Fibroblast of lung (primary cell): ENCODE results near the gene COBL. TPM values are rescaled to one million over a fixed set of nuclear protein-coding genes. Genes with fewer than 3 reads are reported as not detected.

Experiments used
- DNase-seq, 2 donors: peaks; one replicate each; pipeline versions ENCODE4 v3.0.0 to v3.0.0-alpha.2; 2010; ENCODE audit warnings: low read depth in 2 of 2
- H2AFZ ChIP-seq: 2 replicates; pipeline ENCODE4 v1.5.1; 2012; ENCODE audit warnings: low read length, control low read depth, inconsistent platforms
- H3K27ac ChIP-seq: 2 replicates; pipeline ENCODE4 v1.5.1; 2011; ENCODE audit warnings: low read length, control low read depth; ENCODE audit not compliant: insufficient read depth
- H3K27me3 ChIP-seq: 2 replicates; pipeline ENCODE4 v1.5.1; 2011; ENCODE audit warnings: mild to moderate bottlenecking, low read length; ENCODE audit not compliant: control insufficient read depth, insufficient read depth
- H3K36me3 ChIP-seq: 2 replicates; pipeline ENCODE4 v1.5.1; 2011; ENCODE audit warnings: low read length; ENCODE audit not compliant: control insufficient read depth, insufficient read depth
- H3K4me1 ChIP-seq: 2 replicates; pipeline ENCODE4 v1.5.1; 2011; ENCODE audit warnings: low read length; ENCODE audit not compliant: control insufficient read depth, insufficient read depth; ENCODE audit errors: extremely low read depth
- H3K4me2 ChIP-seq: 2 replicates; pipeline ENCODE4 v1.5.1; 2011; ENCODE audit warnings: low read length, control low read depth; ENCODE audit not compliant: insufficient read depth; ENCODE audit errors: extremely low read depth
- H3K4me3 ChIP-seq, 4 experiments: fragments of 200-600 bp in 1 of 4; sonication (generic) in 1 of 4; replicated peaks in 1 of 4; 2 replicates each; pipeline ENCODE4 v1.5.1; 2011 to 2016; ENCODE audit warnings: low read length in 4 of 4, low read depth in 3 of 4, mild to moderate bottlenecking in 3 of 4, control low read depth in 2 of 4, inconsistent platforms in 1 of 4, mixed read lengths in 1 of 4; ENCODE audit not compliant: insufficient read depth in 1 of 4; ENCODE audit errors: control extremely low read depth in 1 of 4
- H3K79me2 ChIP-seq: 2 replicates; pipeline ENCODE4 v1.5.1; 2012; ENCODE audit warnings: mild to moderate bottlenecking, low read length, inconsistent platforms; ENCODE audit not compliant: control insufficient read depth, insufficient read depth
- H3K9ac ChIP-seq: 2 replicates; pipeline ENCODE4 v1.5.1; 2011; ENCODE audit warnings: mild to moderate bottlenecking, low read length, control low read depth; ENCODE audit not compliant: insufficient read depth
- H3K9me3 ChIP-seq: 2 replicates; pipeline ENCODE4 v1.5.1; 2012; ENCODE audit warnings: low read depth, low read length; ENCODE audit not compliant: control insufficient read depth, insufficient read depth
- H4K20me1 ChIP-seq: 2 replicates; pipeline ENCODE4 v1.5.1; 2011; ENCODE audit warnings: low read length; ENCODE audit not compliant: control insufficient read depth, insufficient read depth; ENCODE audit errors: extremely low read depth
- CTCF ChIP-seq, 2 donors: IDR thresholded peaks in 1 of 2; conservative IDR thresholded peaks in 1 of 2; 1 replicate in 1 of 2; 2 replicates in 1 of 2; pipeline ENCODE4 v1.5.1; 2011 to 2012; ENCODE audit warnings: low read length in 2 of 2, control low read depth in 1 of 2, inconsistent platforms in 1 of 2, low read depth in 1 of 2, mild to moderate bottlenecking in 1 of 2
- EZH2 ChIP-seq: IDR thresholded peaks from 2 replicates; pipeline ENCODE4 v1.5.1; 2012; ENCODE audit warnings: low read length, control low read depth, mild to moderate bottlenecking; ENCODE audit errors: missing control alignments
- polyA plus RNA-seq, 2 donors: library from polyadenylated mRNA; depleted of rRNA in 1 of 2; stranded (reverse) in 1 of 2; unstranded in 1 of 2; fragments of >200 nt; gene quantifications; 2 replicates each; pipeline ENCODE4 v1.2.1, GENCODE V29; 2011 to 2012; ENCODE audit warnings: missing spikeins in 1 of 2
- total RNA-seq: library from RNA; depleted of rRNA; stranded (reverse); fragments of >200 nt; gene quantifications from 2 replicates; pipeline ENCODE4 v1.2.1, GENCODE V29; 2014

The COBL gene
- total and polyA plus RNA-seq, 2 donors (not counting 1 experiment from before 2014, with no cell fraction given): 0.10 to 0.33 TPM

- H3K36me3 ChIP-seq: no peaks in the 10 kb centered on the region
- no peaks in the 10 kb centered on the region for H3K79me2 ChIP-seq
- no peaks in the 10 kb centered on the region for H3K27me3 ChIP-seq
- H3K4me3 ChIP-seq: no peak overlapping the region
- H3K4me2 ChIP-seq: no peak overlapping the region
- no peak overlapping the region for H2AFZ ChIP-seq
- H3K4me1 ChIP-seq: no peaks in the 10 kb centered on the region
- no peak overlapping the region for H3K9ac ChIP-seq
- no peaks in the 10 kb centered on the region for H4K20me1 ChIP-seq
- H3K9me3 ChIP-seq: no peaks in the 10 kb centered on the region
- DNase-seq: no peak
- no peak for TF ChIP-seq EZH2
- TF ChIP-seq CTCF (conservative IDR thresholded peaks at IDR 0.05 in 1 of 2, IDR thresholded peaks at IDR 0.05 in 1 of 2; ENCODE audit: low read depth in 1 of 2, low read length in 2 of 2): no peak
- no peak overlapping the region for H3K27ac ChIP-seq
Measured at GRCh38 chr7:51303142-51303525, 13.5 kb downstream of the COBL start.

GRCh38 chr7:51301806-51302205, 14.8 kb downstream of the COBL start:
- no peaks in the 10 kb centered on the region for H3K9me3 ChIP-seq
- H3K36me3 ChIP-seq: no peaks in the 10 kb centered on the region
- no peaks in the 10 kb centered on the region for H3K27me3 ChIP-seq
- no peaks in the 10 kb centered on the region for H4K20me1 ChIP-seq
- H3K4me2 ChIP-seq: no peak overlapping the region
- no peak overlapping the region for H3K27ac ChIP-seq
- DNase-seq: no peak
- H3K4me1 ChIP-seq: no peaks in the 10 kb centered on the region
- H3K9ac ChIP-seq: no peak overlapping the region
- no peaks in the 10 kb centered on the region for H3K79me2 ChIP-seq
- H3K4me3 ChIP-seq: no peak overlapping the region
- H2AFZ ChIP-seq: no peak overlapping the region
- TF ChIP-seq EZH2 (no peak), CTCF (conservative IDR thresholded peaks at IDR 0.05 in 1 of 2, IDR thresholded peaks at IDR 0.05 in 1 of 2; ENCODE audit: low read depth in 1 of 2, low read length in 2 of 2) (no peak)

- no peak overlapping the region for H3K4me3 ChIP-seq
- H3K9ac ChIP-seq: no peak overlapping the region
- no peaks in the 10 kb centered on the region for H4K20me1 ChIP-seq
- H3K4me2 ChIP-seq: no peak overlapping the region
- no peaks in the 10 kb centered on the region for H3K4me1 ChIP-seq
- no peaks in the 10 kb centered on the region for H3K36me3 ChIP-seq
- H3K27me3 ChIP-seq: no peaks in the 10 kb centered on the region
- no peaks in the 10 kb centered on the region for H3K79me2 ChIP-seq
- TF ChIP-seq CTCF (conservative IDR thresholded peaks at IDR 0.05 in 1 of 2, IDR thresholded peaks at IDR 0.05 in 1 of 2; ENCODE audit: low read depth in 1 of 2, low read length in 2 of 2) (no peak), EZH2 (no peak)
- no peak for DNase-seq
- H3K27ac ChIP-seq: no peak overlapping the region
- H3K9me3 ChIP-seq: no peaks in the 10 kb centered on the region
- H2AFZ ChIP-seq: no peak overlapping the region
Measured at GRCh38 chr7:51300762-51301674, 15.6 kb downstream of the COBL start.
